Activated CD8-positive, alpha-beta memory T cell treated with anti-CD3 and anti-CD28 coated beads for 4 hours (primary cell): ENCODE data around the gene MLF1.

ENCODE experiments used
- DNase-seq, 2 donors: peaks; one replicate each; pipeline ENCODE4 v3.0.0-alpha.2; 2020; ENCODE audit warnings: low read depth in 2 of 2

MLF1 gene

GRCh38 chr3:158574646-158575045 is 3.7 kb downstream of the MLF1 start:
- no peak for DNase-seq

- no peak for DNase-seq
Observed at GRCh38 chr3:158590223-158590622, 19.2 kb downstream of the MLF1 start.

- DNase-seq, result no peak
Observed at GRCh38 chr3:158600787-158601186, 29.8 kb downstream of the MLF1 start.

GRCh38 chr3:158602227-158602626 is 31.2 kb downstream of the MLF1 start:
- DNase-seq, result no peak

- no peak for DNase-seq
Observed at GRCh38 chr3:158617982-158618875, 47.2 kb downstream of the MLF1 start.

GRCh38 chr3:158625881-158626280 is 54.9 kb downstream of the MLF1 start:
- no peak for DNase-seq

GRCh38 chr3:158631981-158632380 is 61.0 kb downstream of the MLF1 start:
- no peak for DNase-seq

GRCh38 chr3:158640646-158641045 is 69.7 kb downstream of the MLF1 start:
- DNase-seq, result no peak

GRCh38 chr3:158642005-158642404 is 71.0 kb downstream of the MLF1 start:
- DNase-seq, result no peak

GRCh38 chr3:158642474-158643210 is 71.6 kb downstream of the MLF1 start:
- no peak for DNase-seq

GRCh38 chr3:158644345-158644908 is 73.4 kb downstream of the MLF1 start, which contains the start of gene GFM1:
Gene GFM1, plus strand, starts transcription at chr3:158644527. Its CDS starts 108 bp downstream, at chr3:158644635.
- peak; percentile 73 to 80 for DNase-seq

GRCh38 chr3:158649791-158650190 is 78.8 kb downstream of the MLF1 start:
- no peak for DNase-seq

- DNase-seq, result no peak
Observed at GRCh38 chr3:158651192-158651591, 80.2 kb downstream of the MLF1 start.

- no peak for DNase-seq
Observed at GRCh38 chr3:158652463-158652862, 81.5 kb downstream of the MLF1 start.
